NK-92 treated with Interleukin-12 subunit alpha and Interleukin-12 subunit beta, amount 100 ng/mL, for 24 hours (cell line): Measurements from ENCODE around the gene HLA-G.

Experiments
- DNase-seq: peaks from one replicate; lab custom pipeline; 2025; lab: John Stamatoyannopoulos, UW

Gene HLA-G

DNA sequence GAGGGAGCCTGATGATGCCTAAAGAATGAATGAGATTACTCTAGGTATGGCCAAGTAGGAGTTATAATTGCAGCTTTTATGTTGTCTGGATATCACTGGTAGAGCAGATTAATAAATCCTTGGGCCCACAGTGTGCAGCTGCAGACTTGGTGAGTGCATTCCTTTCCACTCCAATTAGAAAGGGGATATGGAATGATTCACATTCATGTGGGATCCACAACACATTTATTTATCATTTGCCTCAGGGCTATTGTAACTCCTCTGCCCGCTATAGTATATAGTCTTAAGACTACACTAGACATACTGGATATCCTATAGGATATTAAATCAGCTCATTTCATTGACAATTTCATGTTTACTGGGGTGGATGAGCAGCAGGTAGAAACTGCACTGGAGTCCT lies 11.6 kb upstream of the HLA-G start:
- DNase-seq = no peak

DNA sequence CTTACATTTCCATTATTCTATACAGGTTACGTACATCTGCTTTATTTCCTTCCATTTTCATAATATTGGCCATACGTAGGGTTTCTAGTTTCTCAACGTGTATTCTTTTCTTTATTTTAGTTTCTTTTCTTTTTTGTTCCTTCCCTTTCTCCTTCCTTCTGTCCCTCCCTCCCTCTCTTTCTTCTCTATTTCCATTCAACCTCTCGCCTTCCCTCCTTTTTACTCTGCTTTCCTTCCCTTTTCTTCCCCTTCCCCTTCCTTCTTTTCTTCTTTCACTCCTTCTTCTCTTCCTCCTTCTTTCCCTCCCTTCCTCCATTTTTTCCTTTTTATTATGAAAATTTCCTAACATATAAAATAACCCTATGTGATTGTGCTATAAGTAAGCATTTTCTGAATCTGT lies 8.7 kb upstream of the HLA-G start:
- DNase-seq = no peak

GRCh38 chr6:29824144-29824543 lies 3.5 kb upstream of the HLA-G start:
- DNase-seq = no peak

- DNase-seq = no peak
Observed at GRCh38 chr6:29825848-29826247, 1.8 kb upstream of the HLA-G start.

DNA sequence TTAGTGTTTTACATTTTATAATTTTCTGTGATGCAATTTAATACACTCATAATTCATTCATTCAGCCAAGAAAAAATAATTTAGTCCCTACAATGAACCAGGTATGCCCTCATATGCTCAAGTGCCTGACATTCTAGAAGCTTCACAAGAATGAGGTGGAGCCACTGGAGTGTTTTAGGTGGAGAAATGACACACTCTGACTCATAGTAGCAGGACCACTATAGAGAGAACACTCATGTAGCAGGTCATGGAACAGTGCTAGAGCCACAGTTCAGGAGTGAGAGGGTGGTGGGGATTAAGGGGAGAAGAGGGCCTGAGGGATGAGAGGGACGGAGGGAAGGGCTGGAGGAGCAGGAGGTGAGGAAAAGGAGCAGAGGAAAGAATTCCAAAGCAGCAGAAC lies 1.4 kb upstream of the HLA-G start:
- DNase-seq = no peak

DNA sequence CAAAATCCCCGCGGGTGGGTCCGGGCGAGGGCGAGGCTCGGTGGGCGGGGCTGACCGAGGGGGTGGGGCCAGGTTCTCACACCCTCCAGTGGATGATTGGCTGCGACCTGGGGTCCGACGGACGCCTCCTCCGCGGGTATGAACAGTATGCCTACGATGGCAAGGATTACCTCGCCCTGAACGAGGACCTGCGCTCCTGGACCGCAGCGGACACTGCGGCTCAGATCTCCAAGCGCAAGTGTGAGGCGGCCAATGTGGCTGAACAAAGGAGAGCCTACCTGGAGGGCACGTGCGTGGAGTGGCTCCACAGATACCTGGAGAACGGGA lies 809 bp downstream of the HLA-G start:
- no peak for DNase-seq

DNA sequence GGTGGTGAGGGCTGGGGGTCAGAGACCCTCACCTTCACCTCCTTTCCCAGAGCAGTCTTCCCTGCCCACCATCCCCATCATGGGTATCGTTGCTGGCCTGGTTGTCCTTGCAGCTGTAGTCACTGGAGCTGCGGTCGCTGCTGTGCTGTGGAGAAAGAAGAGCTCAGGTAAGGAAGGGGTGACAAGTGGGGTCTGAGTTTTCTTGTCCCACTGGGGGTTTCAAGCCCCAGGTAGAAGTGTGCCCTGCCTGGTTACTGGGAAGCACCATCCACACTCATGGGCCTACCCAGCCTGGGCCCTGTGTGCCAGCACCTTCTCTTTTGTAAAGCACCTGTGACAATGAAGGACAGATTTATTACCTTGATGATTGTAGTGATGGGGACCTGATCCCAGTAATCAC lies 2.1 kb downstream of the HLA-G start:
- DNase-seq = no peak

DNA sequence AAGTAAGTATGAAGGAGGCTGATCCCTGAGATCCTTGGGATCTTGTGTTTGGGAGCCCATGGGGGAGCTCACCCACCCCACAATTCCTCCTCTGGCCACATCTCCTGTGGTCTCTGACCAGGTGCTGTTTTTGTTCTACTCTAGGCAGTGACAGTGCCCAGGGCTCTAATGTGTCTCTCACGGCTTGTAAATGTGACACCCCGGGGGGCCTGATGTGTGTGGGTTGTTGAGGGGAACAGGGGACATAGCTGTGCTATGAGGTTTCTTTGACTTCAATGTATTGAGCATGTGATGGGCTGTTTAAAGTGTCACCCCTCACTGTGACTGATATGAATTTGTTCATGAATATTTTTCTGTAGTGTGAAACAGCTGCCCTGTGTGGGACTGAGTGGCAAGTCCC lies 2.8 kb downstream of the HLA-G start:
- DNase-seq = no peak

DNA sequence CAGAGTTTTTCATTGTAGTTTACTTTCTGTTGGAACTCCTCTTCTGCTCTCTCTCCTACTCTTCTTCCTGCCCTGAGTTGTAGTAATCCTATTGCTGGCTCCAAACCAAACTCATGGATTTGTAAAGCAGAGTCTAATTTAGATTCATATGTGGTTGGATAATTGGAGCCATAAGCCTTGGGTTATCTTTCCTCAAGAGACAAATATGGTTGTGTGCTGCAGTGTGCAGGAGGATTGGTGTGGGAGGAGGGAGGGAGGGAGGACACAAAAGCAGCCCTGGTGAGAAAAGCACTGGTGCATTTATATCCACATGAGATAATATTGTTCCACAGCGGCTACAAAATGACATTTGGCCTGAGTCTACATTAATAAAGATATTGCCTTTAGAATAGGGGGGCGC lies 4.2 kb downstream of the HLA-G start:
- DNase-seq = no peak

GRCh38 chr6:29834564-29835436 lies 7.2 kb downstream of the HLA-G start:
- peak; percentile 5 for DNase-seq

DNA sequence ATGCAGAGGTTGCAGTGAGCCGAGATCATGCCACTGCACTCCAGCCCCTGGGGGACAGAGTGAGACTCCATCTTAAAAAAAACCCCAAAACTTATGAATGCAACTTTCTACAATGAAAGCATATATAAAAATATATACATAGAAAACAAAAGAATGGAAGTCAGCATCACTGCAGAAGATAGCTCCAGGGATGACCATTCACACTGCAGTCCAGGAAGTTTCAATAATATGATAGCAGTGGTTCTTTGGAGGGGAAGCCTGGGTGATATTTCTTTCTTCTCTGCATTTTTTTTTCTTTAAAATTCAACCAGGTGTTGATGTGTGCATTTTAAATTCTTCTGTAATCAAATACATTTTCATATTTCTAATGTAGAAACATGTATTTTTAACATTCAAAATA lies 12.3 kb downstream of the HLA-G start:
- DNase-seq = no peak

DNA sequence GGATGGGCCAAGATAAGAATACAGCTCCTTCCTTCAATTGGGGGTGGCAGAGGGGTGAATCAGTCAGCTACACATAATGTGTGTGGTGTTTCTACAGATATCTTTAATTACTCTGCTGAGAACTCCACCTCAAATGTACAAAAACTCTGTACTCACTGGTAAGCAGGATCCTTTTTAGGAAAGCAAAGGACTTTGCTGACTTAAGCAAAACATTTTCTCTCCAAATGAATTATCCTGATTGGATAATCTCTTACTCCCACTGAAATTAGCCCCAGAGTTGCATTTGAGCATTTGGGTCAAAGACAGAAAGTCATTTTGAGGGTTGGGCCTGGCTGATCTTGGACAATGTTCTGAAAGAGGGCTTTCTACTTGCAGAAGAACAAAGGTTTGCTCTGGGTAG lies 13.4 kb downstream of the HLA-G start:
- no peak for DNase-seq

DNA sequence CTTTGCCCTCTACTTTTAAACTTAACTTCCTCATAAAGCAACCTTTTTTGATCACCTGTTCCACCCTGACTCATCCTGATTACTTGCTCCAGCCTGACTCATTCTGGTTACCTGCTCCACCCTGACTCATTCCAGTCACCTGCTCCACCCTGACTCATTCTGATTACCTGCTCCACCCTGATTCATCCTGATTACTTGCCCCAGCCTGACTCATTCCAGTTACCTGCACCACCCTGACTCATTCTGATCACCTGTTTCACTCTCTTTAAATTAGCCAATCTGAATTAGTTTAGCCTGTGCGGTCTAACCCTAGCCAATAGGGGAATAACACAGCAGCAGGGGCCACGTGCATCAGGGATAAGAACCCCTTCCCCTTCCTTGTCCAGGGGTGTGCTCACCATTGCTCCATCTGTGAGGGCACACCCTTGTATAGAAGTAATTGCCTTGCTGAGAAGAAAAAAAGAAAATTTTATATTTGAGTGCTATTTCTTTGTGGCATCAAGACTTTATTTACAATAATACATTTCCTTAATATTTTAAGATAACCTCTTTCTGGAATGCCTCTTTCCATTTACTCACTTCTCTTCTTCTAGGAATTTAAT lies 17.9 kb downstream of the HLA-G start:
- DNase-seq = peak; percentile 26

- peak; percentile 51 for DNase-seq
Observed at GRCh38 chr6:29847871-29848630, 20.4 kb downstream of the HLA-G start.

GRCh38 chr6:29850011-29850553 lies 22.5 kb downstream of the HLA-G start:
- DNase-seq = no peak

DNA sequence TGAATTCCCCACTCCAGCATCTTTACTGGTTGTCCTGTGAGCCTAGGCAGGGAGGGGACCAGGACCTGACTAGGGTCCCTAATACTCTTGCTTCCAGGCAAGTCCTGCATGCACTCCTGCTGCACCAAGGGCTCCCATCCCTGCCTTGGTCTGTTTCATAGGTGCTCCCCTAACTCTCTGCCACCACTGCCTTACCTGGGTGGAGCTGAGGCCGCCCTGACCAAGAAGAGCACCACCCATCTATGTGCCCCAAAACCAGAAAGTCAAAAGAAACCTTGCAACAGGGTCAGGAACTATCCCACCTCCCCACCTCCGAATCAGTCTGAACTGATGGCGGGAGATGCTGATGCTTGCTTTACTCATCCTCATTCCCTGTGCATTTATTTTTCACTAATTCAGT lies 23.6 kb downstream of the HLA-G start:
- DNase-seq = no peak

- DNase-seq = no peak
Observed at GRCh38 chr6:29853245-29853644, 25.6 kb downstream of the HLA-G start.

DNA sequence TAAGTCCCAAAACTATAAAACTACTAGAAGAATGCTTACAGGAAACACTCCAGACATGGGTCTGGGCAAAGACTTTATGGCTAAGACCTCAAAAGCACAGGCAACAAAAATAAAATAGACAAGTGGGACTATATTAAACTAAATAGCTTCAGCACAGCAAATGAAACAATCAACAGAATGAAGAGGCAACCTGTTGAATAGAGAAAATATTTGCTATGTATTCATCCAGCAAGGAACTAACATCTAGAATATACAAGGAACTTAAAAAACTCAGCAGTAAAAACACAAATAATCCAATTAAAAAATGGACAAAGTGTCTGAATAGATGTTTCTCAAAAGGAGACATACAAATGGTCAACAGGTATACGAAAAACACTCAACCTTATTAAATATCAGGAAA lies 30.4 kb downstream of the HLA-G start:
- DNase-seq = no peak

DNA sequence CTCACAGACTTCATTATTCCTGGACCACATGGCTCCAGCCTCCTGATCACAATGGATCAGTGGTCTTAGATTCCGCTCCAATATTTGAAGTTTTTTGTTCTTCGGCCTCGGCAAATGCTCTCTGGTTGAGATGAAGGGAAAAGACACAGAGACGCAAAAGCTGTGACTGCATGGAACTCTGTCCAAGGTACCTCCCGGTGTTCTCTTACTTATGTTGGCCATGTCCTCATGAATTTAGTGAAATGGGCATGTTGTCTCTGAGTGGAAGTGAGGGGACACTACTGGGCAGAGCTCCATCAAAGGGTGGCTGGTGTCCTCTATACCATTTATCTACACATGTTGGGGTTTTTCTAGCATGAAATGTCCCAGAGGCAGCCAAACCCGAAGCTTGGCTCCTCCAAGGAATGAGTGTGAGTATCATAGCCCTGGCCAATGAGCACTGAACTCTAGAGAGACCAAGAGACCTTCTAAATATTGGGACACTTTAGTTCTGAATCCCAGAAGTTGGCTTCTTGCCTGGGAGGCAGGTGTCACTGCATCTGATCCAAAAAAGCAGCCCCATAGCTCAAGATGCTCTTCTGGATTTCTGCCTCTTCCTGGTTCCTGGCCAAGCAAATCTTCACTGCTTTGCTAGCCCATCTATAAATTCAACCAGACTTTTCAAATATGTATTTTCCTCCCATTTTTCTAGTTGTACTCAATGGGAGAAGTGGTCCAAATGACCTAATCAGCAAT lies 34.1 kb downstream of the HLA-G start:
- DNase-seq = no peak

DNA sequence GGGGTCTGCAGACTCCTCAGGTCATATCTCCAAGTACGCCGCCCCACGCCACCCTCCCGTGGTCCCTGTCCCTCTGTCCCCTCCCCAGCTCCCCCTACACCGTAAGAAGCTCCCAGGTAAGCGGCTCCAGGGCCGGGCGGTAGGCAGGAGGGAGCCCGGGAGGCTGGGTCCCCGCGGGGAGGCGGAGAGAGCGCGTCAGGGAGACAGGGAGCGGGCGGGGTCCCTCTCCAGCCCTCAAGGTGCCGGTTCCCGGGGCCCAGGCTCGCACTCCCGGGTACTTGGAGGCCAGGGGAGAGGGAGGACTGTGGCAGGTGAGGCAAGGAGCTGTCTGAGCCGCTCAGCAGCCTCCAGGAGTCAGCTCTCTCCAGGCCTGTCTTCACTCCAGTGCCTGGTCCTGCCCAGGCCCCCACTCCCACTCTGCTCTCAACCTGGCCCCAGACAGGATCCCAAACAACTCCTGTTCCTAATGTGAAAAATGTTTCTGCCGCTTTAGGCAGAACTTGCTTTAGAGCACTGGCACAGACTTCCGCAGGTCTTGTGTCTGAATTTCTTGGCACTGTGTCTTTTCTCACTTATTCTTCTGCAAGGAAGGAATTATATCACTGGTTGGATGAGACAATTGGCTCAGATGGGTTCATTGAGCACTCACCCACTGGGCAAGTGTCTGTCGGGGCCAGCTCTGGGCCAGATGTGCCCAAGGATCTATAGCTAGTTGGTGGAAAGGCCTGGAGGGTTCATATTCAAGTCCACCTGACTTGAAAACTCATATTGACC lies 36.6 kb downstream of the HLA-G start:
- no peak for DNase-seq

GRCh38 chr6:29865631-29866030 lies 38.0 kb downstream of the HLA-G start:
- DNase-seq = no peak
